NCI-H345 (cell line): ENCODE results near the gene LRRFIP1.
"Not testable (repeated sequence)": the region's sequence is repeated elsewhere in the genome, so short reads cannot be mapped to it uniquely, and the experiment has no call there.

Experiments used
- DNase-seq: peaks from one replicate; lab custom pipeline; 2025; lab: John Stamatoyannopoulos, UW

Gene LRRFIP1

DNA sequence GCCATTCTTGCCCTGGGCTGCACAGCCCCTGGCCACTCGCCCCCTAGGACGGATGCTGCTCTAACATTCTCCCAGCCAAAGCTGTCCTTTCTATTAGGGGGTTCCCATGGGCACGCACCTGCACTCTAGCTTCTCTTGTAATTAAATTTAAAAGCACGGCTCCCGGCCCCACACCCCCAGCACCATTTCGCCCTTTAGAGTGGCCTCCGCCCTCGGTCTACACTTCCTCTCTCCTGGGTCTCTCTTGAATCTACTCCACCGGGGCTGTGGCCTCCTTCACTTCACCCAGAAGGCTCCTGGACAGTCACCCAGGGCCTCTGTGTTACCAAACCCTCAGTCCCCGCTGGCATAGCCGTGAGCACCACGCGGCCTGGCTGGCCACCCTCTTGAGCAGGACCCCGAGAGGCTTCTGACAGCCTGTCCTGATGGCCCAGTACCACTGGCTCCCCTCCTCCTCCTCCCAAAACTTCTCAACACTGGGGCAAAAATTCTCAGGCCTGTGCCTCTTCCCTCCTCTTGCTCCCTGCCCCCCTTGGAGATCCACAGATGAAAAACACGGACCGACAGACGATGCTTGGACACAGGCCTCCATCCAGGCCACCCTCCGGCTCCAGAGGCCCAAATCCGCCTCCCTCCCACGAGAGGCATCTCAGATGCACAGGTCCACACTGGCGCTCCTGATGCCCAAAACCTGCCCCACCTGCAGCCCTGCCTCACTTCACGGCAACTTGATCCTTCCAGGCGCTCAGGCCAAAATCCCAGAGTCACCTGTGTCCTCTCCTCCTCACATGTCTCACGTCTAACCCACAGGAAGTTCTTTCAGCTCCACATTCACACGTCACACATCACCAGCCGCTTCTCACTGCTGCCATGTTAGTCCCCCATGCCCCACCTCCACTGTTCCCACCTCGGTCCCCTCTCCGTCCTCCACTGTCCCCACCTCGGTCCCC, 29.9 kb upstream of the LRRFIP1 start:
- DNase-seq, result no peak

DNA sequence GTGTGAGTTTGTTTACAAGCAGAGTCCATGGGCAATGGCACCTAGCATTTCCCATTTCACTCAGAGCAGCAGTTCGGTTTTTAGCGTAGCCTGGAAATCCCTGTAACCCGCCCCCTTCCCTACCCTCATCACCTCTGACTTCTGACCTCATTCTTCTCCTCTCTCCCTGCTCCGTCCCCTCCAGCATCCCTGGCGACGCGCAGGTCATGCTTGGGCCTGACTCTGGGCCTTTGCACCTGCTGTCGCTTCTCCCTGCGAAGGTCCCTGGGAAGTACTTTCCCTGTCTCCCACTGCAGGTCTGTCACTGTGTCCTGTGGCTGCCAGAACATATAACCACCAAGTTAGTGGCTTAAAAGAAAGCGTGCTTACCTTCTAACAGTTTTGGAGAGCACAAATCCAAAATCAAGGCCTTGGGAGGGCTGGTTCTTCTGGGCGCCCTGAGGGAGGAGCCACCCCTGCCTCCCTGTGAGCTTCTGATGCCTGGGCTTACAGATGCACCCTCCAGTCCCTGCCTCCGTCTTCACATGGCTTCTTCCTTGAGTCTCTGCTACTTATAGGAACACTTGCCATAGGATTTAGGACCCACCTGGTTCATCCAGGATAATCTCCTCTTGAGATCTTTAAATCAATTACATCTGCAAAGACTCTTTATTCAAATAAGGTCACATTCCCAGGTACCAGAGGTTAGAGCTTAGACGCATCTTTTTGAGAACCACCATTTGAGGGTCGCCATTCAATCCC, 28.7 kb upstream of the LRRFIP1 start:
- DNase-seq, result no peak

DNA sequence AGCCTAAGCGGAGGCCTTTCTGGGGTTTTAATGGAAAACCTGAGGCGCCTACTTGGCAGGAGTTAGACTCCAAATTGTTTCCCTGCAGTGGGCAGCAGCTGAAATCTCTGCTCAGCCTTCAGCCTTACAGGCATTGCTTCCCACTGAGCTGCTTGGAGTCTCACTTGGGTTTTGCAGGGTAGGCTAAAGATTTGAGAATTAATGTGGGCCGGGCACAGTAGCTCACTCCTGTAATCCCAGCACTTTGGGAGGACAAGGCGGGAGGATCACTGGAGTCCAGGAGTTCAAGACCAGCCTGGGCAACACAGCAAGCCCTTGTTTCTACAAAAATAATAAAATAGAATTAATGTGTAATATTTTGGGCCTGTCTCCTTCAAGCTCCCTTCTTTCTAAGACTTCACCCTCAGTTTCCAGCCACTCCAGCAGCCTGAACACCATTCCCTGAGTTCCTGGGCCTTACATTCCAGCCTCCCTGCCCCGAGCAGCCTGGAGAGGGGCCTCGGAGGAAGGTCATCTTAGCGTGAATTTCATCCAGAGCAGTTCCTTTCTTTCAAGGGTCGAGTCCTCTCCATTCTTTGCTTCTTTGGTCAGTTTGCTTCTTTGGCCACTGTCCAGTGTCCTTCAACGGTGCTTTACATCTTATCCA, 27.8 kb upstream of the LRRFIP1 start:
- DNase-seq, result no peak

DNA sequence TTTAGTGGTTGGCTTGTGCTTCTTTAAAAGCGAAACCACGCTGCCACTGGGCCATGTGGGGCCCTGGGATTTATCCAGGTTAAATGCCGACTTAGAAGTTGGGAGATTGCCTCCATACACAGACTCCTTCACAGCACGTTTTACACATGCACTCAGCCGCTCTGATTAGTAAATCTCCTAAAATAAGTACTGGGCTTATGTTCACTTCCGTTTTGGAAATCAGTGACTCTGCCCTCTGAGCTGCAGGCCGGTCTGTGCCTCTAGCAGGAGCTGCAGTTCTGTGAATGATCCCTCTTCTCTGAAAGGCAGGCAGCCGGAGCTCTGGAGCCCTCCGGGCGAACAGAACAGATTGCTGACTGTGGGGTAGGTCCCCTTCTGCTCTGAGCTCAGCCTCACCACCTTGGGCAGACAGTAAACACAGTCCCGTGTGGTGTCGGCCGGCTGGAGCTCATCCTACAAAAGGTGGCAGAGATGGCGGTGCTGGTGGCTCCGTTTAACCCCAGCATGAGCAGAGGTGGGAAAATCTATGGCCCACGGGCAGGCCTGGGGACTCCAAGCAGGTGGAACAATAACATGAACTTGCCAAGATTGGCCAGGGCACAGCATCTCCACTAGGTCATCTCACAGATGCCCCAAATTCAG, 27.1 kb upstream of the LRRFIP1 start:
- DNase-seq, result no peak

DNA sequence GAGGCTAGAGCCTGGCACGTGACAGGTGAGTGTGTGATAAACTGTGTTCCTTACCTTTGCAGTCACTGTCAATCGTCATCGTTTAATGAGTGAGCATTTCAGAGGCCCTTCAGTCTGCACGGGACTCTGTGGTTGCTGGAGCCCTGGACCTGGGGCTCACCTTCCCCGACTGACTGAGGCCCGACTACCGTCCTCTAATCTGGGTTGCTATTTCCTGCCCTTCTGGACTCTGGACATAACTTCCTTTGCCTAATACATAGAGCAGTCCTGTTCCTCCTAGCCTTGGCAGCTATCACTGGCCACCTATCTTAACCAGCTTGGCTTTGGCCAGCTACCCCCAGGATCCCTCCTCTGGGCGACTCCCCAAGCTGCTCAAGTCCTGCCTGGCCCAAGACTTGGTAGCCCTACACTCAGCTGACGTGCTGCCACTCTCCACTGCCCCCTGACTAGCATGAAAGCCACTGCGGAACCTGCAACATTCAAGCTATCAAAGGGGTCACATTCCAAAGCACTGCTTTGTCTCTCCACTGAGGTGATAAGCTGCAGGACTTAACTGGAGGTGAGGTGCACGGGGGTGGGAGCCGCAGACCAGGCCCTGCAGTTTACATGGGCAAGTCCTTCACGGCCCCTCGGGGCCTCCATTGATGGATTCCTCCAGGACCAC, 25.8 kb upstream of the LRRFIP1 start:
- no peak for DNase-seq

- no peak for DNase-seq
These were observed 25.0 kb upstream of the LRRFIP1 start for GRCh38 chr2:237602409-237602808.

GRCh38 chr2:237603049-237603717, 24.2 kb upstream of the LRRFIP1 start:
- no peak for DNase-seq

GRCh38 chr2:237603718-237604362, 23.5 kb upstream of the LRRFIP1 start:
- no peak for DNase-seq

GRCh38 chr2:237604391-237604790, 23.0 kb upstream of the LRRFIP1 start:
- no peak for DNase-seq

DNA sequence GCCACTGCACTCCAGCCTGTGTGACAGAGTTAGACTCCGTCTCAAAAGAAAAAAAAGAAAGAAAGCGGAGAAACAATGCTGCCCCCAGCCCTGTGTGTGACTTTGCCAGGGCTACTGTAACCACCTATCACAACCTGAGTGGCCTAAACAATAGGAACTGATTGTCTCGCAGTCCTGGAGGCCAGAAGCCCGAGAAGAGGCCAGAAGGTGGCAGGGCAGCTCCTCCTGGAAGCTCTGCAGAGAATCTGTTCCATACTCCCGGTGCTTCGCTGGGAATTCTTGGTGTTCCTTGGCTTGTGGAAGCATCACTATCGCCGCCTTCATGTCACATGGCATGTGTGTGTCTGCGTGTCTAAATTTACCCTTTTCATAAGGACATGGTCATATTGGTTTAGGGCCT, 22.4 kb upstream of the LRRFIP1 start:
- DNase-seq, result no peak

DNA sequence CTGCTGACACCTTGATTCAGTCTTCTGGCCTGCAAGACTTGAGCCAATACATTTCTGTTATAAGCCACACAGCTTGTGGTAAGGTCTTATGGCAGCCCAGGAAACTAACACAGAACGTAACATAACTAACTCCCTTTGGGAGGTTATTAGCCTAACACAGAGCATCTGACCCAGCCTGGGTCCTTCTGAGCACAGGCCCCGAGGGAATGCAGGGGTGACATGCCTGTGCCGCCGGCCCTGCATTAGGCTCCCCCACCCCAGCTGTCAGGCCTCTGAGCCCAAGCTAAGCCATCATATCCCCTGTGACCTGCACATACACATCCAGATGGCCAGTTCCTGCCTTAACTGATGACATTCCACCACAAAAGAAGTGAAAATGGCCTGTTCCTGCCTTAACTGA, 20.9 kb upstream of the LRRFIP1 start:
- DNase-seq, result not testable (repeated sequence)

- no peak for DNase-seq
These were observed 14.6 kb upstream of the LRRFIP1 start for GRCh38 chr2:237612527-237613357.

DNA sequence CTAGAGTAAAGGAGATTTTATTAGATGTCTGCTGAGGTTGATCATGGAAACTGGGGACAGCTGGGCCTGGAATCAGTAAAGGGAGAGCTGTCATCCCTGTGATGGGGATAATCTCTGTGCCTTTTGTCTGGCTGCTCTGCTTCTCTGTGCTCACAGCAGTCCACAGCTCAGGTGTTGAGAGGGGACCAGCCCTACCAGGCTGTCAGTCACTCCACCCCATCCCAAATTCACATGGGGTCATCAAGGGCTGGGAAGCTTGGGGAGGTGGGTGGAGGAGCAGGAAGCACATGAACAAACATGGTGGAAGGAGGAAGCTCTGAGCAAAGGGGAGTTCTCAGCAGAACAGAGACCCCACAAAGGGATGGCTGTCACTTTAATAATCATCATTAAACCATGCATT, 13.7 kb upstream of the LRRFIP1 start:
- no peak for DNase-seq

GRCh38 chr2:237614151-237614720, 13.2 kb upstream of the LRRFIP1 start:
- DNase-seq, result no peak

DNA sequence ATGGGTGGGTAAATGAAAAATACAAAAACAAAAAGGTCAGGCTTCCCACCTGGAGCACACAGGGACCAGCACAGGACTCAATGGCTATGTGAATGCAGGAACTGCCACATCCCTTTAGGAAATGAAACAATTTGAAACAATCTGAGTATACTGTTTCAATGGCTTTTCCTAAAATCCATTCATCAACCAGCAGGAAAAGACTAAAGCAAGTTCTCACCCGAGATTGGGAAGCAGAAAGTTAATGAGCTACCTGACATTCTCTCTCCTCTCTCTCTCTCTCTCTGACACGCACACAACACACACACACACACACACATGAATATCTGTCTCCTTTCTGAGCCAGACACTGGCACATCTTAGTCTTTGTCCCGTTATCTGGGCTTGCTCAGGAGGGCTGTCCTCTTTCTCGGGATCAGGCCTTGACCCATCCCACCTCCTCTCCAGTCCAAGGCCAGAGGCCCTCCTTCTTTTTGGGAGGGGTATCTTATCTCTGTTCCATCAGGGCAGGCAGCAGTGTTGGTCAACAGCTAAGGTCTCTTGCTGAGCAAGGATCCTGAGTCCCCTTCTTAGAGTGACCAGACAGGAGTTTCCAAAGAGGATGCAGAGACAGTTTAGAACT, 11.6 kb upstream of the LRRFIP1 start:
- no peak for DNase-seq

DNA sequence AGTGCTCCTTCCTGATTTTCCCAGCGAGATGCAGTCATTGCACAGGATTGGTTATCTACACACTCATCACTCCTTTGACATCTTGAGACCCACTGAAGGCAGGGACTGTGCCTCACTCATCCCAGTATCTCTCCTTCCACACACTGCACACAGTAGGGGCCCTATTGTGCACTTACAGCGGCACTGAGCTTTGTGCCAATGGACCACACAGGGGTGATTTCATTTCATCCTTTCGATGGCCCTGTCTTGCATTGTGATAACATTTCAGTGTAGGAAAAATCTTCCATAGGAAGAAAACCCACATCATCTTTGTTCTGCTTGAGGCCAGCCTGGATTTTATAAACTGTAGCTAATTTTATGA, 11.0 kb upstream of the LRRFIP1 start:
- no peak for DNase-seq

DNA sequence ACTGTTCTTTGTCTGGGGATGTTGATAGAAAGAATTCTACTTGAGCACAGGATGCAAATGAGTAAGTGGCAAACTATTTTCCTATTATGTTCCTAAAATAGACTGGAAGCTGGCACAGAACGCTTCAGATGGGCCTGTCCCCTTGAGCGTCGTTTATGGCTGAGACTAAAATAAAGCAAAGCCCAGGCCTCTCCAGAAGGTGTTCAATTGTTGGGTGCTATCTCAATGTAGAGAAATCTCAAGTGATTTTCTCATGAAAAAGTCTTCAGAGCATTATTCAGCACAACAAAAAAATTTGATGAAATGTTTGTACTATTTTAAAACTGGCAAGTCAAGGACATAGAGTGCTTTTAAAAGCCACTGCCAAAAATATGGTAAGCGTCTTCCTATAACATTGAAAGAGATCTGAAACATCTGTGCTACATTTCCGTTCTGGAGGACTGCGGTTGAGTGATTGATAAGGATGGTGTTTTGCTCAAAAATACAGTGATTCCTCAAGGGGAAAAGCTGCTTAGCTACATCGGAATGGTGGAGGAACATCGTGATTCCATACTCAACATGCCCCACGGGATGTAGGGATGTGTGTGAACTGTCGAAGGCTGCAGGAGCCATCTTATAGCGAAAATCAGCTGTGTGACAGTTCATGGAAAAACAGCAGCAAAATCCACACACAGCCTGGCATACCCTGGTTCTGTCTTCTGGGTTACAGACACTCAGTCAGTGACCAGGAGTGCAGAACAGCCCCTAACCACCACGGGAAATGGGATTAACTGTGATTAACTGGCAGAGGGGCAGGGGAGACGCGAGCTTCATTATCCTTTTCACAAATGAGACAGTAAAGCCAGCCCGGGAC, 10.4 kb upstream of the LRRFIP1 start:
- DNase-seq, result no peak

DNA sequence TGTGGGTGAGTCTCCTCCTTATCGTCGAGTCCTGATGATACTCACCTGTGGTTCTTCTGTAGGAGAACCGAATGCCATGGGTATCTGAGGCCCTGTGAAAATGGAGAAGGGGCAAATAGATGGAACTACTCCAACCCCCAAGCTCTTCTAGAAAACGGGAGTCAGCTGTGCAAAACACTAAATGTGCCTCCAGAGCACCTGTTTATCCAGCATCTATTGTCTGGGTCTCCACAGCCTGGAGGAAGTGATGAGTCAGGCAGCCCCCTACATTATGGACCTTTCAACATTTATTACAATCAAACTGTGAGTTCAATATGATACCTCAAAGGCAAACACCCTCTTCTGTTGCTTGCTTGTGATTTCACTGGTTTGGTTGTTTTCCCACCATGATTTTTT, 9.8 kb upstream of the LRRFIP1 start:
- DNase-seq, result no peak
